ENCODE data around the gene CUEDC2. TPM values are rescaled to one million over a fixed set of nuclear protein-coding genes. Genes with fewer than 3 reads are reported as not detected.

Gene CUEDC2
- total RNA-seq, 1 experiment from 2014 or later: 19.5 TPM

- DNase-seq (ENCODE audit: low read depth): no peak
Measured at GRCh38 chr10:102409604-102410428, 22.6 kb downstream of the CUEDC2 start.

GRCh38 chr10:102408728-102409603, 23.4 kb downstream of the CUEDC2 start:
- DNase-seq (ENCODE audit: low read depth): no peak

GRCh38 chr10:102408131-102408727, 24.1 kb downstream of the CUEDC2 start:
- no peak for DNase-seq (ENCODE audit: low read depth)

- no peak for DNase-seq (ENCODE audit: low read depth)
Measured at GRCh38 chr10:102407425-102408130, 24.8 kb downstream of the CUEDC2 start.

GRCh38 chr10:102406815-102407214, 25.6 kb downstream of the CUEDC2 start:
- no peak for DNase-seq (ENCODE audit: low read depth)

DNA sequence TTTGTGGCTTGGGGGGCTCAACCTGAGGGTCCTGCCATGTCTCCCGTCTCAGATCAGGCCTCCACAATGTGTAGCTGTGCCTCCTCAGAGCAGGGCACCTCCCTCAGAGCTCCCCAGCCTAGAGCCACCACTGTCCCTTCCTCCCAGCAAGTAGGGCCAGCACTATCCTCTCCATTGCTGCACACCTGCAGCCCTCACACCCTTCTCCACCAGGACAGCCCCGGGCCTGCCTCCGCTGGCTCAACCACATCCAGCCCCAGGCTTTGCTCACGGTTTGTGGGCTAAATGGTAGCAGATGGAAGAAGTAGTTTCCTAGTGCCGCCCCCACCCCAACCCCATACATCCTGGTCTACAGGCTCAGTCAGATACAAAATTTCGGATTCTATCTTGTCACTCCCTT, 26.7 kb downstream of the CUEDC2 start:
- no peak for DNase-seq (ENCODE audit: low read depth)

GRCh38 chr10:102405108-102405571, 27.2 kb downstream of the CUEDC2 start:
- DNase-seq (ENCODE audit: low read depth): no peak

GRCh38 chr10:102404361-102405107, 27.8 kb downstream of the CUEDC2 start:
- DNase-seq (ENCODE audit: low read depth): no peak

DNA sequence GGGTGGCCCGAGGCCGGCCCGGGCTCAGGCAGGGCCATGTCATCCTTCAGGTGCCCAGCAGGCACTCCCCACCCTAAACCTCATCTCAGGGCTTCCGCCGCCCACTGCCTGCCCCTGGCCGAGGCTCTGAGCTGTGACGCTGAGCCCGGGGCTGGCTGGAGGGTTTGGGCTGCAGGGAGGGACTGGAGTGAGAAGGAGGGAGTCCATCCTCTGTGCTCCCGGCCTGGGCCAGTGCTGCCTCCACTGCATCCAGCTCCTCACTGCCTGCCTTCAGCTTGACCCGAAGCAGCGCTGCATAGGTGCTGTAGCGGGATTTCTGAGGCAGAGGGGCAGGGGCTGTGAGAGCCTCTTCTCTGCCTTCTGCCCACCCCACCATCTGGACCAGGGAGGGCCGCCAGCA, 29.3 kb downstream of the CUEDC2 start:
- no peak for DNase-seq (ENCODE audit: low read depth)

- no peak for DNase-seq (ENCODE audit: low read depth)
Measured at GRCh38 chr10:102402512-102402896, 29.9 kb downstream of the CUEDC2 start.

GRCh38 chr10:102401735-102402511, 30.5 kb downstream of the CUEDC2 start:
- peak; percentile 68 for DNase-seq (ENCODE audit: low read depth)

DNA sequence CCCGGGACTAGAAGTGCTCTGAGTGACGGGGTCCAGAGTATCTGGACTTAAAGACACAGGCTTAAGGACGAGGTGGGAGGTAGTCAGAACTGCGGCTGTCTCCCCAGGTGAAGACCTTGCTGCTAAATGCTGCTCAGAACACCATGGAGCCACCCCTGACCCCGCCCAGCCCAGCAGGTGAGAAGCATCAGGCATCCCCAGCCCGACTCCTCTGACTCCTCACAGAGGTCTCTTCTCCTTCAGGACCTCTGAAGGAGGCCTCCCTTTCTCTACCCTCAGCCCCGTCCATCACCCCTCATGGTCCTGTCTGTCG, 31.1 kb downstream of the CUEDC2 start:
- no peak for DNase-seq (ENCODE audit: low read depth)

DNA sequence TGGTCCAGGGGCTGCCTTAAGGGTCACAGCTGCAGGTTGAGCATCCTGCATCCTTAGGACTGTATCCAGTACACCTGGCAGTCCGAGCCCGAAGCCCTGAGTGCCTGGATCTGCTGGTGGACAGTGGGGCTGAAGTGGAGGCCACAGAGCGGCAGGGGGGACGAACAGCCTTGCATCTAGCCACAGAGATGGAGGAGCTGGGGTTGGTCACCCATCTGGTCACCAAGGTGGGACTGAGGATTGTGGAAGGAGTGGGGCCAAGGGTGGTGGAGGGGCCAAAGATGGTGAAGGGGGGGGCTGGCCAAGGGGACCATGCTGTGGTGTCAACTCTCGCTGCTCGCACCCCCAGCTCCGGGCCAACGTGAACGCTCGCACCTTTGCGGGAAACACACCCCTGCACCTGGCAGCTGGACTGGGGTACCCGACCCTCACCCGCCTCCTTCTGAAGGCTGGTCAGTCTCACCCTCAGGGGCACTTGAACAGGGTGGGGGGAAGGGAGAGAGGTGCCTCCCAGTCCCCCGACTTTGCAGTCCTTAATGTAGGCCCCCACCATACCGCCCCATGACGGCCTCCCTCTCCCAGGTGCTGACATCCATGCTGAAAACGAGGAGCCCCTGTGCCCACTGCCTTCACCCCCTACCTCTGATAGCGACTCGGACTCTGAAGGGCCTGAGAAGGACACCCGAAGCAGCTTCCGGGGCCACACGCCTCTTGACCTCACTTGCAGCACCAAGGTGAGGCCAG, 31.6 kb downstream of the CUEDC2 start:
- DNase-seq (ENCODE audit: low read depth): no peak

DNA sequence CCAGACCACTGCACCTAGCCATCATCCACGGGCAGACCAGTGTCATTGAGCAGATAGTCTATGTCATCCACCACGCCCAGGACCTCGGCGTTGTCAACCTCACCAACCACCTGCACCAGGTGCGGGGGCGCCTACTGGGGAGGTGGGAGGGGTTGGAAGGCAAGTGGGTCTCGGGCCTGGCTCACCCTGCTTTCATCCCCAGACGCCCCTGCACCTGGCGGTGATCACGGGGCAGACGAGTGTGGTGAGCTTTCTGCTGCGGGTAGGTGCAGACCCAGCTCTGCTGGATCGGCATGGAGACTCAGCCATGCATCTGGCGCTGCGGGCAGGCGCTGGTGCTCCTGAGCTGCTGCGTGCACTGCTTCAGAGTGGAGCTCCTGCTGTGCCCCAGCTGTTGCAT, 32.3 kb downstream of the CUEDC2 start:
- DNase-seq (ENCODE audit: low read depth): no peak

DNA sequence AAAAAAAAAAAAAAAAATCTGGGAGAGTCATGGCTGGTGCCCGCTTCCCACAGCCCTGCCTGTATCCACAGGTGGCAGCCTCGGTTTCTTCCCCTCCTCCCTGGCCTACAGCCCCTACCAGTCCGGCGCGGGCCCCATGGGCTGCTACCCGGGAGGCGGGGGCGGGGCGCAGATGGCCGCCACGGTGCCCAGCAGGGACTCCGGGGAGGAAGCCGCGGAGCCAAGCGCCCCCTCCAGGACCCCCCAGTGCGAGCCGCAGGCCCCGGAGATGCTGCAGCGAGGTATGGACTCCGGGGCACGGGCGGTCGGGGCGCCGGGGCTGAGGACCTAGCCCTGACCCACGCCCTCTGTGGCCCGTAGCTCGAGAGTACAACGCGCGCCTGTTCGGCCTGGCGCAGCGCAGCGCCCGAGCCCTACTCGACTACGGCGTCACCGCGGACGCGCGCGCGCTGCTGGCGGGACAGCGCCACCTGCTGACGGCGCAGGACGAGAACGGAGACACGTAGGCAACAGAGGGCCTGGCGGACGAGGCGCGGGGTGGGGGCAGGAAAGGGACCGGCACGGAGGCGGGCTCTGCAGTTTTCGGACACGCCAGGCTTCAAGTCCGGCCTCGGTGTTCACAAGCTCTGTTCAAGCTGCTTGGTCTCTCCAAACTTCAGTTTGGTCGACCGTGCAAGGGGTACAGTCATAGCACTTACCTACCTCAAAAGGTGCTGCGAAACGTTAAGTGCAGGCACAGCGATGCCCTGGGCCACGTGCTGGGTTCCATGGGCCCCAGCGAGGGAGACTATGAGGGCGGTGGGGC, 33.0 kb downstream of the CUEDC2 start:
- peak; percentile 89 for DNase-seq (ENCODE audit: low read depth)

DNA sequence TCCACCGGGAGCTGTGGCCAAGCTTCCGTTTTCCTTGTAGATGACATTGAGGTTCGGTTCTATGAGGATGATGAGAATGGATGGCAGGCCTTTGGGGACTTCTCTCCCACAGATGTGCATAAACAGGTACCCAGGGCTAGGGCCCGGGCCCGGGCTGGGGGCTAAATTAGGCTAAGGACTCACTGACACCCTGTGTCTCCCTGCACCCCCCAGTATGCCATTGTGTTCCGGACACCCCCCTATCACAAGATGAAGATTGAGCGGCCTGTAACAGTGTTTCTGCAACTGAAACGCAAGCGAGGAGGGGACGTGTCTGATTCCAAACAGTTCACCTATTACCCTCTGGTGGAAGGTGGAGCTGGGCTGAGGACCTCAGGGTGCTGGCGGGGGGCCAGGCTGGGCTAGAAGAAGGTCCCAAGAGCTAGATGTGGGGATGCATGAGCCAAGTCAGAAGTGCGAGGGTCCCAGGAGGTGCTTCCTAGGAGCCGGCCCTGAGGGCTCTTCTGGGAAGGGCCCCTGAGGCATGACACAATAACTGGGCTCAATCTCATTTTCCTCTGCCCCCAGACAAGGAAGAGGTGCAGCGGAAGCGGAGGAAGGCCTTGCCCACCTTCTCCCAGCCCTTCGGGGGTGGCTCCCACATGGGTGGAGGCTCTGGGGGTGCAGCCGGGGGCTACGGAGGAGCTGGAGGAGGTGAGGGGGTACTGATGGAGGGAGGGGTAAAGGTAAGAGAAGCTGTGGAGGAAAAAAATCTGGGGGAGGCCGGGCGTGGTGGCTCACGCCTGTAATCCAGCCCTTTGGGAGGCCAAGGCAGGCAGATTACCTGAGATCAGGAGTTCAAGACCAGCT, 34.0 kb downstream of the CUEDC2 start:
- no peak for DNase-seq (ENCODE audit: low read depth)

DNA sequence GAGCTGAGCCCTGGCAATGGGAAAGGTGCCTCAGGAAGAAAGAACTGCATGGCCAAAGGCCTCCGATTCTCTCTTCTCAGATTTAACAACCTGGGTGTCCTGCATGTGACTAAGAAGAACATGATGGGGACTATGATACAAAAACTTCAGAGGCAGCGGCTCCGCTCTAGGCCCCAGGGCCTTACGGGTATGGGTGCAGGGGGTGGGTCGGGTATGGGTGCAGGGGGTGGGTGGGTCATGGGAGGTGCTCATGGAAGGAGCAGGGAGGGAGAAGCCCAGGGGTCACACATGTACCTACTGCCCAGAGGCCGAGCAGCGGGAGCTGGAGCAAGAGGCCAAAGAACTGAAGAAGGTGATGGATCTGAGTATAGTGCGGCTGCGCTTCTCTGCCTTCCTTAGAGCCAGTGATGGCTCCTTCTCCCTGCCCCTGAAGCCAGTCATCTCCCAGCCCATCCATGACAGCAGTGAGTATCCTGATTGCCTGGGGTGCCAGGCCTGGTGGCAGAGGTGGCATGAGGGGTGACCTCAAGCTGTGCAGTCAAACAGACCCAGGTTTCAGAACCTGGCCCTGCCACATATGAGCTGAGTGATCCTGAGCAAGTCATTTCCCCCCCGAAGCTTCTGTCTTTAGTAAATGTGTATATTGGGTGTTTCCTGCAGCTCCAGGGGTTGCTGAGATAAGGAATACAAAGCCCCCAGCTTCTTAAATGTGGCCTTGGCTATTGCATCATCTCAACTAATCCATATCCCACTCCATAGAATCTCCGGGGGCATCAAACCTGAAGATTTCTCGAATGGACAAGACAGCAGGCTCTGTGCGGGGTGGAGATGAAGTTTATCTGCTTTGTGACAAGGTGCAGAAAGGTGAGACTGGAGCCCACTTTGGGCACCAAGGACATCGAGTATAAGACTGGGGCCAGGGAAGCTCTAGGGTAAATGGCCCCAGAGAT, 34.9 kb downstream of the CUEDC2 start:
- no peak for DNase-seq (ENCODE audit: low read depth)

All from Daoy (cell line).